IMR-90 (cell line): ENCODE results near the gene KCNK10. TPM values are rescaled to one million over a fixed set of nuclear protein-coding genes. Genes with fewer than 3 reads are reported as not detected.

Experiments
- ATAC-seq: fragments of 200-7000 bp; cut with Tn5 transposase; 2 replicates; pipeline ENCODE4 v1.9.1; 2020; ENCODE audit warnings: low read depth, mild to moderate bottlenecking, moderate library complexity
- BruUV-seq: library from RNA; stranded (reverse); fragments of 400-500 nt; replicated peaks from 2 replicates; lab custom pipeline; 2021; lab: Mats Ljungman, UMichigan
- CTCF ChIA-PET: fragments of 300-600 bp; formaldehyde crosslinking; extraction: SDS; loops from one replicate; lab custom pipeline; 2021; ENCODE audit warnings: antibody characterized with exemption; lab: Yijun Ruan, JAX
- POLR2A ChIA-PET: fragments of 300-600 bp; sonication (Branson Sonifier 250); formaldehyde crosslinking; loops from one replicate; lab custom pipeline; 2022; ENCODE audit warnings: antibody characterized with exemption; ENCODE audit not compliant: unreplicated experiment; lab: Charles Lee
- DNase-seq: peaks from one replicate; pipeline ENCODE4 v3.0.0; 2013
- H2AFZ ChIP-seq: replicated peaks from 2 replicates; pipeline ENCODE3; 2013; ENCODE audit warnings: low read length, mild to moderate bottlenecking; ENCODE audit not compliant: poor library complexity
- H2AK5ac ChIP-seq: 2 replicates; pipeline ENCODE4 v1.6.1; 2013; ENCODE audit warnings: low read depth, low read length, inconsistent platforms
- H2AK9ac ChIP-seq: replicated peaks from 2 replicates; pipeline ENCODE3; 2013; ENCODE audit warnings: mild to moderate bottlenecking, low read depth, low read length, moderate library complexity; ENCODE audit not compliant: poor library complexity
- H2BK120ac ChIP-seq: 2 replicates; pipeline ENCODE4 v1.6.1; 2013; ENCODE audit warnings: low read depth, low read length, inconsistent platforms
- H2BK15ac ChIP-seq: 3 replicates; pipeline ENCODE4 v1.6.1; 2013; ENCODE audit warnings: low read depth, low read length, inconsistent platforms
- H2BK20ac ChIP-seq: 2 replicates; pipeline ENCODE4 v1.6.1; 2013; ENCODE audit warnings: low read depth, mild to moderate bottlenecking, inconsistent platforms, low read length, moderate library complexity
- H2BK5ac ChIP-seq: 2 replicates; pipeline ENCODE4 v1.6.1; 2013; ENCODE audit warnings: mild to moderate bottlenecking, low read depth, low read length, inconsistent platforms; ENCODE audit not compliant: poor library complexity, severe bottlenecking
- H3K14ac ChIP-seq: replicated peaks from 2 replicates; pipeline ENCODE4 v1.6.1; 2013; ENCODE audit warnings: low read depth, low read length, inconsistent platforms
- H3K18ac ChIP-seq: 2 replicates; pipeline ENCODE4 v1.6.1; 2013; ENCODE audit warnings: low read depth, low read length, control low read depth
- H3K23ac ChIP-seq: 2 replicates; pipeline ENCODE4 v1.6.1; 2013; ENCODE audit warnings: low read depth, low read length, inconsistent platforms
- H3K27ac ChIP-seq: 2 replicates; pipeline ENCODE4 v1.5.1; 2013; ENCODE audit warnings: mild to moderate bottlenecking, control low read depth, low read length; ENCODE audit not compliant: insufficient read depth
- H3K27me3 ChIP-seq: 2 replicates; pipeline ENCODE4 v1.6.1; 2013; ENCODE audit warnings: low read length; ENCODE audit not compliant: control insufficient read depth, insufficient read depth
- H3K36me3 ChIP-seq: 2 replicates; pipeline ENCODE4 v1.6.1; 2013; ENCODE audit warnings: low read length, mixed read lengths; ENCODE audit not compliant: control insufficient read depth, insufficient read depth
- H3K4ac ChIP-seq: 2 replicates; pipeline ENCODE4 v1.6.1; 2013; ENCODE audit warnings: low read depth, low read length, inconsistent platforms
- H3K4me1 ChIP-seq: 2 replicates; pipeline ENCODE4 v1.6.1; 2013; ENCODE audit warnings: low read length, mixed read lengths; ENCODE audit not compliant: control insufficient read depth, insufficient read depth
- H3K4me2 ChIP-seq: 2 replicates; pipeline ENCODE4 v1.6.1; 2013; ENCODE audit warnings: low read depth, mild to moderate bottlenecking, control low read depth, low read length, moderate library complexity
- H3K4me3 ChIP-seq: 2 replicates; pipeline ENCODE4 v1.5.1; 2013; ENCODE audit warnings: low read depth, mild to moderate bottlenecking, control low read depth, low read length, moderate library complexity; ENCODE audit not compliant: insufficient read depth
- H3K56ac ChIP-seq: 2 replicates; pipeline ENCODE4 v1.6.1; 2013; ENCODE audit warnings: low read length, inconsistent platforms; ENCODE audit not compliant: insufficient read depth; ENCODE audit errors: extremely low read depth
- H3K79me1 ChIP-seq, 2 experiments: 2 replicates each; pipeline ENCODE4 v1.6.1; 2013; ENCODE audit warnings: low read length in 2 of 2, inconsistent platforms in 1 of 2, low read depth in 1 of 2
- H3K9ac ChIP-seq: 2 replicates; pipeline ENCODE4 v1.6.1; 2013; ENCODE audit warnings: low read depth, low read length, control low read depth
- H3K9me1 ChIP-seq: 2 replicates; pipeline ENCODE4 v1.6.1; 2013; ENCODE audit warnings: low read length, inconsistent platforms; ENCODE audit not compliant: insufficient read depth
- H3K9me3 ChIP-seq: 2 replicates; pipeline ENCODE4 v1.6.1; 2013; ENCODE audit warnings: low read length; ENCODE audit not compliant: control insufficient read depth, insufficient read depth
- H4K20me1 ChIP-seq: 2 replicates; pipeline ENCODE4 v1.6.1; 2013; ENCODE audit warnings: low read length, inconsistent platforms; ENCODE audit not compliant: insufficient read depth
- H4K5ac ChIP-seq: 2 replicates; pipeline ENCODE4 v1.6.1; 2013; ENCODE audit warnings: mild to moderate bottlenecking, low read depth, low read length, control low read depth
- H4K8ac ChIP-seq, 2 experiments: 2 replicates each; pipeline ENCODE4 v1.6.1; 2013; ENCODE audit warnings: low read depth in 2 of 2, low read length in 2 of 2, control low read depth in 1 of 2, inconsistent platforms in 1 of 2
- H4K91ac ChIP-seq: 2 replicates; pipeline ENCODE4 v1.6.1; 2013; ENCODE audit warnings: low read depth, low read length, inconsistent platforms; ENCODE audit not compliant: insufficient read depth
- BHLHE40 ChIP-seq: fragments of 150-350 bp; IDR thresholded peaks from 2 replicates; pipeline ENCODE4 v1.6.1; 2016; ENCODE audit warnings: mild to moderate bottlenecking, low read depth, low read length
- CEBPB ChIP-seq: IDR thresholded peaks from 2 replicates; pipeline ENCODE4 v1.6.1; 2012; ENCODE audit warnings: low read depth, low read length, improper control_type of control experiment
- CHD1 ChIP-seq: IDR thresholded peaks from 2 replicates; pipeline ENCODE4 v1.6.1; 2012; ENCODE audit warnings: low read depth, low read length, improper control_type of control experiment
- ELK1 ChIP-seq: fragments of 150-350 bp; IDR thresholded peaks from 2 replicates; pipeline ENCODE4 v1.6.1; 2016; ENCODE audit warnings: low read depth, mild to moderate bottlenecking, low read length, moderate library complexity, borderline replicate concordance
- FOS ChIP-seq: fragments of 150-350 bp; IDR thresholded peaks from 2 replicates; pipeline ENCODE4 v1.6.1; 2016; ENCODE audit warnings: low read depth, low read length
- MAFK ChIP-seq: IDR thresholded peaks from 2 replicates; pipeline ENCODE4 v1.6.1; 2012; ENCODE audit warnings: low read depth, low read length, improper control_type of control experiment
- MAZ ChIP-seq: IDR thresholded peaks from 2 replicates; pipeline ENCODE4 v1.6.1; 2012; ENCODE audit warnings: low read depth, mild to moderate bottlenecking, low read length, improper control_type of control experiment, moderate library complexity, borderline replicate concordance
- MXI1 ChIP-seq: IDR thresholded peaks from 2 replicates; pipeline ENCODE4 v1.6.1; 2012; ENCODE audit warnings: low read depth, mild to moderate bottlenecking, low read length, moderate library complexity, borderline replicate concordance
- NFE2L2 ChIP-seq: fragments of 150-350 bp; IDR thresholded peaks from 2 replicates; pipeline ENCODE4 v1.6.1; 2016; ENCODE audit warnings: low read depth, mild to moderate bottlenecking, low read length
- POLR2A ChIP-seq: IDR thresholded peaks from 2 replicates; pipeline ENCODE4 v1.6.1; 2012; ENCODE audit warnings: mild to moderate bottlenecking, low read depth, low read length
- RAD21 ChIP-seq: IDR thresholded peaks from 2 replicates; pipeline ENCODE4 v1.6.1; 2012; ENCODE audit warnings: low read length, improper control_type of control experiment
- RCOR1 ChIP-seq: IDR thresholded peaks from 2 replicates; pipeline ENCODE4 v1.6.1; 2012; ENCODE audit warnings: mild to moderate bottlenecking, low read length, improper control_type of control experiment; ENCODE audit not compliant: insufficient replicate concordance
- RFX5 ChIP-seq: IDR thresholded peaks from 2 replicates; pipeline ENCODE4 v1.8.0; 2012; ENCODE audit warnings: low read depth, mild to moderate bottlenecking, low read length, moderate library complexity
- dilution Hi-C: fragments of 300-500 bp; cut with HindIII; formaldehyde crosslinking; loops from one replicate; pipeline ENCODE4 v1.14.3; 2018; ENCODE audit warnings: low sequenced_read_pairs; ENCODE audit not compliant: unreplicated experiment
- in situ Hi-C: fragments of 300-500 bp; cut with MboI; formaldehyde crosslinking; loops from 3 replicates; pipeline ENCODE4 v1.14.3; 2019; ENCODE audit warnings: low sequenced_read_pairs, inconsistent platforms, mixed read lengths
- intact Hi-C: fragments of 100-400 bp; cut with micrococcal nuclease; formaldehyde crosslinking; loops from 2 replicates; pipeline ENCODE4 v1.10.0; 2022
- polyA plus RNA-seq, 3 experiments: library from polyadenylated mRNA; depleted of rRNA; stranded (reverse); fragments of >200 nt; gene quantifications; 2 replicates each; pipeline ENCODE4 v1.2.3, GENCODE V29; 2012; ENCODE audit warnings: low replicate concordance in 1 of 3
- total RNA-seq: library from RNA; depleted of rRNA; stranded (reverse); fragments of >200 nt; gene quantifications from 2 replicates; pipeline ENCODE4 v1.2.3, GENCODE V29; 2012
- TF ChIP-seq, protein P1 (sequence below): conservative IDR thresholded peaks from 2 replicates; pipeline ENCODE4 v1.5.1; 2012; ENCODE audit warnings: mild to moderate bottlenecking, low read depth, low read length, improper control_type of control experiment

KCNK10 gene
- total and polyA plus RNA-seq, 2 of the 4 experiments (the other 2 are of a cell fraction), result not detected

GRCh38 chr14:88316521-88316920 lies 6.5 kb downstream of the KCNK10 start:
- H3K14ac ChIP-seq, result no peak overlapping the region

More at GRCh38 chr14:88316521-88316920, 6.5 kb downstream of the KCNK10 start:
- in situ Hi-C loops, result no loop called here
- dilution Hi-C loops, result no loop called here
- BruUV-seq, result no TSS peak
- H3K79me1 ChIP-seq, result no peaks in the 10 kb centered on the region
- no peaks in the 10 kb centered on the region for H4K20me1 ChIP-seq
- no peak for ATAC-seq
- peaks cover 7% of the 10 kb centered on the region for H3K27me3 ChIP-seq
- no peak overlapping the region for H3K4ac ChIP-seq
- H3K4me1 ChIP-seq, result no peaks in the 10 kb centered on the region
- H3K27ac ChIP-seq, result no peak overlapping the region
- H4K5ac ChIP-seq, result no peak overlapping the region
- DNase-seq, result no peak
- TF ChIP-seq RFX5 (no peak), FOS (no peak), MAZ (no peak), MAFK (no peak), CEBPB (no peak), CHD1 (no peak), MXI1 (no peak), ELK1 (no peak), NFE2L2 (no peak), BHLHE40 (no peak), RAD21 (no peak), RCOR1 (no peak), POLR2A (no peak)
- TF ChIP-seq, protein P1, sequence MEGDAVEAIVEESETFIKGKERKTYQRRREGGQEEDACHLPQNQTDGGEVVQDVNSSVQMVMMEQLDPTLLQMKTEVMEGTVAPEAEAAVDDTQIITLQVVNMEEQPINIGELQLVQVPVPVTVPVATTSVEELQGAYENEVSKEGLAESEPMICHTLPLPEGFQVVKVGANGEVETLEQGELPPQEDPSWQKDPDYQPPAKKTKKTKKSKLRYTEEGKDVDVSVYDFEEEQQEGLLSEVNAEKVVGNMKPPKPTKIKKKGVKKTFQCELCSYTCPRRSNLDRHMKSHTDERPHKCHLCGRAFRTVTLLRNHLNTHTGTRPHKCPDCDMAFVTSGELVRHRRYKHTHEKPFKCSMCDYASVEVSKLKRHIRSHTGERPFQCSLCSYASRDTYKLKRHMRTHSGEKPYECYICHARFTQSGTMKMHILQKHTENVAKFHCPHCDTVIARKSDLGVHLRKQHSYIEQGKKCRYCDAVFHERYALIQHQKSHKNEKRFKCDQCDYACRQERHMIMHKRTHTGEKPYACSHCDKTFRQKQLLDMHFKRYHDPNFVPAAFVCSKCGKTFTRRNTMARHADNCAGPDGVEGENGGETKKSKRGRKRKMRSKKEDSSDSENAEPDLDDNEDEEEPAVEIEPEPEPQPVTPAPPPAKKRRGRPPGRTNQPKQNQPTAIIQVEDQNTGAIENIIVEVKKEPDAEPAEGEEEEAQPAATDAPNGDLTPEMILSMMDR, result no peak
- intact Hi-C loops, result no loop called here
- H4K8ac ChIP-seq, result no peak overlapping the region
- no peak overlapping the region for H2BK20ac ChIP-seq
- no peak overlapping the region for H3K9ac ChIP-seq
- CTCF ChIA-PET, result no interaction called here
- H3K23ac ChIP-seq, result no peak overlapping the region
- H3K9me3 ChIP-seq, result no peaks in the 10 kb centered on the region
- no peak overlapping the region for H2AFZ ChIP-seq
- no peak overlapping the region for H2AK5ac ChIP-seq
- H2BK15ac ChIP-seq, result no peak overlapping the region
- no peak overlapping the region for H2BK5ac ChIP-seq
- H3K4me2 ChIP-seq, result no peak overlapping the region
- H3K56ac ChIP-seq, result no peak overlapping the region
- H3K9me1 ChIP-seq, result no peaks in the 10 kb centered on the region
- no peaks in the 10 kb centered on the region for H3K36me3 ChIP-seq
- H4K91ac ChIP-seq, result no peak overlapping the region
- no peak overlapping the region for H3K18ac ChIP-seq
- no peak overlapping the region for H2BK120ac ChIP-seq
- no peak overlapping the region for H3K4me3 ChIP-seq
- no peak overlapping the region for H2AK9ac ChIP-seq
- POLR2A ChIA-PET, result no interaction called here
